ENCODE results near the gene DHX35. TPM values are rescaled to one million over a fixed set of nuclear protein-coding genes. Genes with fewer than 3 reads are reported as not detected.
"Not testable (repeated sequence)": the region's sequence is repeated elsewhere in the genome, so short reads cannot be mapped to it uniquely, and the experiment has no call there.

Gene DHX35
- total and polyA plus RNA-seq, 10 of the 15 experiments (the other 5 are each of a cell fraction or from before 2014, with no cell fraction given): 4.3 to 21.6 (median 14.9) TPM

DNA sequence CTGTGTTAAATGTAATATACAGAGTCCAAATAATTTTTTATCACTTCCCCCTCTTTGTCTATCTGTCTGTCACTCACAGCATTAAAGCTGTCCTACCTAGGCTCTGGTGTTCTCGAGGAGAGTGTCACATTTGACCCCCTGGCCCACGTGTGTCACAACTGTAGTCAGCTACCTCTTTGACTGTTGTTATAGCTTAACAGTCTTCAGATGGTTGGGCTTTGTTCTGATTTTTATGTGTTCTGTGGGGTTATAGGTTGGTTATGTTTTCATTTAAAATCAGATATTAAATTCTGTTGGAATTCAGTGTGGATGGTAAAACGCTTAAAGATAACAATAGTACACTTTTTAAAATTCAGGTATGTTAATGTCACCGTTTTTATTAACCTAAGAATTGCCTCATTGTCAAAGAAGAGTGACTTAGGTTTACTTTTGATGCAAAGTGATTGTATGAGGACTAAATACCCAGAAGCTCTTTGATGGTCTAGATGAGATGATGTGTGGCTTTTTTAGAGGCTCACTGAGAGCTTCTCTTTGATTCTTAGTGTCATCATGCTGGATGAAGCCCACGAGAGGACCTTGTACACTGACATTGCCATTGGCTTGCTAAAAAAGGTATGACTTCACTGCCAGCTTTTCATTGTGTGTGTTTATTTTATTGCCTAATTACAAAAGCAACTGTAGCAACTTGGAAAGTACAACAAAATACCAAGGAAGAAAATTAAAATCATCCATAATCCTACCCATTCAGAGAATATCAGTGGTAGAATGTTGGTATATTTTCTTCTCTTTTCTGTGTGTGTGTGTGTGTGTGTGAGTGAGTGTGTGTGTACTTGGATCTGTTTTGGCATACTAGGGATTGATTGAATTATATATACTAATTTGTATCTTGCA lies 29.9 kb downstream of the DHX35 start (continued):
- TF ChIP-seq ATF3 (IDR thresholded peaks at IDR 0.05; ENCODE audit: borderline replicate concordance, extremely low read depth, low read depth, low read length) (no peak), MYC (IDR thresholded peaks at IDR 0.05; ENCODE audit: insufficient read depth, insufficient read length, insufficient replicate concordance, low read length, severe bottlenecking) (no peak)

DNA sequence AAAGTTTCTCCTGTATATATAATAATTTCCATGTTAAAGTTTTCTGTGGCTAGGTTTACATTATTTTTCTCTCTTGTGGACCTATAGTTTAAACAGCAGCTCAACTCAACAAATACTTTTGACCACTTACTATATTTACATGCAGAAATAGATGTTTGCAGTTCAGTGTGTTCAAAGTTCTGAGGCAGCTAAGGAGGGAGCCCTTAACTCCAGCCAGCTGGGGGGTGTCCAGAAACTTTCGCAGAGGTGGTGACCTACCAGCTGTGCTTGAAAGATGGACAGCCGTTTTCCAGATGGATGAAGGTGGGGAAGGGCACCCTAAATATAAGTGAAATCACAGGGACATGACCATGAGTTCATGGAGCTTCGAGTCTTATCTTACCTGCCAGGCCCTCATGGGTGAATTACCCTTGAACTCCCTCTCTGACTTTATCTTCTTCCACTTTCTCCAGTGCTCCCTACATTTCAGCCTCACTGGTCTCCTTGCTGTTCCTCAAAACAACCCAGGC lies 33.4 kb downstream of the DHX35 start:
- DNase-seq (ENCODE audit: low read depth, low spot score): no peak
- FAIRE-seq: no peak
- Histone ChIP-seq H3K4me2 (ENCODE audit: control insufficient read depth, insufficient read depth) (no peak overlapping the region), H3K9ac (ENCODE audit: control insufficient read depth, insufficient read depth, low read length) (no peak overlapping the region), H3K79me2 (ENCODE audit: control insufficient read depth, insufficient read depth, low read length) (no peaks in the 10 kb centered on the region), H3K27ac (ENCODE audit: control insufficient read depth, insufficient read depth) (no peak overlapping the region), H3K4me3 (no peak overlapping the region), H3K4me1 (ENCODE audit: control insufficient read depth, insufficient read depth, low read length) (peaks cover 14% of the 10 kb centered on the region), H3K27me3 (replicated peaks in 1 of 2; ENCODE audit: control insufficient read depth in 2 of 2, insufficient read depth in 2 of 2, low read length in 1 of 2) (no peaks in the 10 kb centered on the region), H4K20me1 (ENCODE audit: control insufficient read depth, insufficient read depth) (no peaks in the 10 kb centered on the region), H2AFZ (ENCODE audit: control insufficient read depth, low read depth, low read length) (no peak overlapping the region), H3K9me3 (replicated peaks; ENCODE audit: control insufficient read depth, insufficient read depth, low read length) (no peaks in the 10 kb centered on the region), H3K36me3 (ENCODE audit: control insufficient read depth in 2 of 2, insufficient read depth in 2 of 2, low read length in 1 of 2) (peaks cover 0 to 9% of the 10 kb centered on the region in 2 experiments; a peak in 3 of 4 replicates)
- WGBS (ENCODE audit: insufficient coverage, insufficient replicate concordance, low lambda C conversion rate, missing lambda C conversion rate): 96% methylated on average over 3 of the region's 3 CpGs
- RAD21 ChIA-PET (ENCODE audit: unreplicated experiment): interaction anchor here (0.6 to 9.0 kb wide), 11 partner anchors 8 to 152 kb away, joined by 3 to 109 read pairs (median 9); partner anchors contain the start of gene DHX35
- ATAC-seq: no peak
- SMC1A ChIA-PET (ENCODE audit: uncharacterized antibody, unreplicated experiment): interaction anchor here (0.6 to 7.8 kb wide), 8 partner anchors 9 to 74 kb away, joined by 3 to 93 read pairs (median 10); partner anchors contain the start of gene DHX35
- in situ Hi-C loops (cut with MboI) (no loop called here), intact Hi-C loops (cut with micrococcal nuclease; ENCODE audit: unreplicated experiment) (loop anchor here (2.0 kb wide), 1 partner anchor 23 kb away; no protein-coding TSS in a partner anchor)
- POLR2A ChIA-PET: interaction anchor here (1.3 to 5.9 kb wide), 4 partner anchors 8 to 32 kb away, joined by 4 to 48 read pairs (median 22); partner anchors contain the start of gene DHX35
- TF ChIP-seq POLR2A (IDR thresholded peaks at IDR 0.05; ENCODE audit: low read depth, low read length) (no peak), BCL11A (IDR thresholded peaks at IDR 0.05; ENCODE audit: low read depth, low read length) (no peak), SMAD5 (IDR thresholded peaks at IDR 0.05; ENCODE audit: low read depth) (no peak)
- CTCF ChIA-PET: interaction anchor here (0.7 to 7.4 kb wide), 14 partner anchors 7 to 265 kb away, joined by 3 to 94 read pairs (median 4); partner anchors contain the start of genes DHX35 and FAM83D
- no TSS peak for BruUV-seq (replicated peaks)

GRCh38 chr20:38996866-38997265 lies 34.7 kb downstream of the DHX35 start:
- BruUV-seq (replicated peaks); H3K9ac ChIP-seq (ENCODE audit: control insufficient read depth, insufficient read depth, low read length); H4K20me1 ChIP-seq (ENCODE audit: control insufficient read depth, insufficient read depth); H3K79me2 ChIP-seq (ENCODE audit: control insufficient read depth, insufficient read depth, low read length); H3K4me3 ChIP-seq; in situ Hi-C loops (cut with MboI); ATAC-seq; H3K27me3 ChIP-seq (replicated peaks in 1 of 2; ENCODE audit: control insufficient read depth in 2 of 2, insufficient read depth in 2 of 2, low read length in 1 of 2); DNase-seq (ENCODE audit: low read depth, low spot score); H3K9me3 ChIP-seq (replicated peaks; ENCODE audit: control insufficient read depth, insufficient read depth, low read length); H2AFZ ChIP-seq (ENCODE audit: control insufficient read depth, low read depth, low read length); FAIRE-seq; H3K4me2 ChIP-seq (ENCODE audit: control insufficient read depth, insufficient read depth): not testable (repeated sequence)
- ChIA-PET POLR2A (interaction anchor here (1.1 to 5.9 kb wide), 4 partner anchors 9 to 75 kb away, joined by 3 to 48 read pairs (median 22); partner anchors contain the start of gene DHX35), RAD21 (ENCODE audit: unreplicated experiment) (interaction anchor here (1.5 to 9.0 kb wide), 11 partner anchors 10 to 153 kb away, joined by 5 to 109 read pairs (median 16); partner anchors contain the start of gene DHX35), SMC1A (ENCODE audit: uncharacterized antibody, unreplicated experiment) (interaction anchor here (0.7 to 7.8 kb wide), 13 partner anchors 10 to 104 kb away, joined by 3 to 93 read pairs (median 8); partner anchors contain the start of gene DHX35), CTCF (interaction anchor here (0.7 to 7.4 kb wide), 22 partner anchors 9 to 244 kb away, joined by 3 to 94 read pairs (median 6); partner anchors contain the start of genes DHX35 and FAM83D)
- Histone ChIP-seq H3K36me3 (ENCODE audit: control insufficient read depth in 2 of 2, insufficient read depth in 2 of 2, low read length in 1 of 2) (peaks cover 3 to 12% of the 10 kb centered on the region in 2 experiments; a peak in 3 of 4 replicates), H3K27ac (ENCODE audit: control insufficient read depth, insufficient read depth) (peak overlapping the region; percentile 49), H3K4me1 (ENCODE audit: control insufficient read depth, insufficient read depth, low read length) (peaks cover 14% of the 10 kb centered on the region)
- WGBS (ENCODE audit: insufficient coverage, insufficient replicate concordance, low lambda C conversion rate, missing lambda C conversion rate): 44% methylated on average over 1 of the region's 1 CpG
- intact Hi-C loops (cut with micrococcal nuclease; ENCODE audit: unreplicated experiment): loop anchor here (1.0 to 2.0 kb wide), 3 partner anchors 22 to 71 kb away; partner anchors contain the start of genes DHX35 and FAM83D
